WTC11 (cell line): ENCODE data around the gene MYO18B. TPM values are rescaled to one million over a fixed set of nuclear protein-coding genes. Genes with fewer than 3 reads are reported as not detected.

Experiments used
- ATAC-seq: fragments of 200-7000 bp; cut with Tn5 transposase; 2 replicates; pipeline ENCODE4 v1.10.0; 2021; ENCODE audit warnings: mild to moderate bottlenecking, moderate library complexity
- CTCF ChIA-PET: fragments of 300-600 bp; sonication (Branson Sonifier 250); formaldehyde crosslinking; loops from one replicate; lab custom pipeline; 2021; ENCODE audit warnings: antibody characterized with exemption; lab: Charles Lee
- POLR2A ChIA-PET: fragments of 350-600 bp; sonication (Branson Sonifier 250); formaldehyde crosslinking; loops from one replicate; lab custom pipeline; 2021; ENCODE audit warnings: antibody characterized with exemption; lab: Charles Lee
- DNase-seq: peaks from one replicate; pipeline ENCODE4 v3.0.0; 2021; ENCODE audit warnings: low spot score
- H3K27ac Mint-ChIP-seq: 2 replicates; pipeline ENCODE4 v1.8.0; 2021; ENCODE audit warnings: mixed read lengths
- H3K27me3 Mint-ChIP-seq: 2 replicates; pipeline ENCODE4 v1.8.0; 2021; ENCODE audit warnings: low read depth, mild to moderate bottlenecking, moderate library complexity, mixed read lengths
- H3K36me3 Mint-ChIP-seq: 2 replicates; pipeline ENCODE4 v1.8.0; 2021; ENCODE audit warnings: mixed read lengths
- H3K4me1 Mint-ChIP-seq: 2 replicates; pipeline ENCODE4 v1.8.0; 2022; ENCODE audit warnings: mixed read lengths
- H3K4me3 Mint-ChIP-seq: 2 replicates; pipeline ENCODE4 v1.8.0; 2021; ENCODE audit warnings: mild to moderate bottlenecking, moderate library complexity, mixed read lengths
- H3K9me3 Mint-ChIP-seq: 2 replicates; pipeline ENCODE4 v1.8.0; 2021; ENCODE audit warnings: mixed read lengths
- CREM ChIP-seq: sonication (generic); formaldehyde crosslinking; IDR thresholded peaks from 2 replicates; pipeline ENCODE4 v1.8.1; 2022; ENCODE audit warnings: mild to moderate bottlenecking, missing genetic modification reagents, moderate library complexity
- ELF4 ChIP-seq: sonication (generic); formaldehyde crosslinking; IDR thresholded peaks from 2 replicates; pipeline ENCODE4 v1.8.1; 2022; ENCODE audit warnings: low read depth, mild to moderate bottlenecking, moderate library complexity, missing genetic modification reagents
- ESRRA ChIP-seq: sonication (generic); formaldehyde crosslinking; IDR thresholded peaks from 2 replicates; pipeline ENCODE4 v1.8.1; 2022; ENCODE audit warnings: mild to moderate bottlenecking, missing genetic modification reagents, borderline replicate concordance
- GABPB1 ChIP-seq: sonication (generic); formaldehyde crosslinking; IDR thresholded peaks from 2 replicates; pipeline ENCODE4 v1.8.1; 2023; ENCODE audit warnings: mild to moderate bottlenecking, missing genetic modification reagents
- HMGA2 ChIP-seq: fragments of 250-450 bp; sonication (Bioruptor Pico); IDR thresholded peaks from 2 replicates; pipeline ENCODE4 v1.4.0; 2021; ENCODE audit warnings: mild to moderate bottlenecking, moderate library complexity
- IRF2 ChIP-seq: sonication (generic); formaldehyde crosslinking; IDR thresholded peaks from 2 replicates; pipeline ENCODE4 v1.8.0; 2022; ENCODE audit warnings: low read depth, missing genetic modification reagents, borderline replicate concordance
- JAZF1 ChIP-seq: fragments of 250-450 bp; sonication (Bioruptor Pico); IDR thresholded peaks from 2 replicates; pipeline ENCODE4 v1.9.0; 2021; ENCODE audit warnings: moderate library complexity, mild to moderate bottlenecking, inconsistent platforms
- NFATC4 ChIP-seq: fragments of 250-450 bp; sonication (Bioruptor Pico); IDR thresholded peaks from 2 replicates; pipeline ENCODE4 v1.9.0; 2021; ENCODE audit warnings: mild to moderate bottlenecking
- NFE2L1 ChIP-seq: sonication (generic); formaldehyde crosslinking; IDR thresholded peaks from 2 replicates; pipeline ENCODE4 v1.8.1; 2023; ENCODE audit warnings: missing genetic modification reagents
- NR1H2 ChIP-seq: sonication (generic); formaldehyde crosslinking; IDR thresholded peaks from 2 replicates; pipeline ENCODE4 v1.9.0; 2021; ENCODE audit warnings: mild to moderate bottlenecking, moderate library complexity, missing genetic modification reagents
- RORB ChIP-seq: fragments of 250-450 bp; sonication (Bioruptor Pico); IDR thresholded peaks from 2 replicates; pipeline ENCODE4 v1.9.0; 2021; ENCODE audit warnings: mild to moderate bottlenecking
- SMAD4 ChIP-seq: sonication (generic); formaldehyde crosslinking; IDR thresholded peaks from 2 replicates; pipeline ENCODE4 v1.8.0; 2022; ENCODE audit warnings: mild to moderate bottlenecking, missing genetic modification reagents
- TCF7 ChIP-seq: sonication (generic); formaldehyde crosslinking; IDR thresholded peaks from 2 replicates; pipeline ENCODE4 v1.8.0; 2022; ENCODE audit warnings: mild to moderate bottlenecking, low read depth, missing genetic modification reagents, moderate library complexity
- TP53 ChIP-seq: sonication (generic); formaldehyde crosslinking; IDR thresholded peaks from 2 replicates; pipeline ENCODE4 v1.8.1; 2023; ENCODE audit warnings: mild to moderate bottlenecking, missing genetic modification reagents
- ZNF121 ChIP-seq: sonication (generic); formaldehyde crosslinking; IDR thresholded peaks from 2 replicates; pipeline ENCODE4 v1.8.0; 2023; ENCODE audit warnings: missing genetic modification reagents
- ZNF138 ChIP-seq: sonication (generic); formaldehyde crosslinking; conservative IDR thresholded peaks from 2 replicates; pipeline ENCODE4 v1.8.1; 2022; ENCODE audit warnings: mild to moderate bottlenecking, moderate library complexity, missing genetic modification reagents
- ZNF416 ChIP-seq: fragments of 250-450 bp; sonication (Bioruptor Pico); IDR thresholded peaks from 2 replicates; pipeline ENCODE4 v1.9.0; 2021; ENCODE audit warnings: mild to moderate bottlenecking, inconsistent platforms
- ZNF423 ChIP-seq: fragments of 250-450 bp; sonication (Bioruptor Pico); IDR thresholded peaks from 2 replicates; pipeline ENCODE4 v2.1.2; 2022; ENCODE audit warnings: mild to moderate bottlenecking, moderate library complexity
- total RNA-seq: library from RNA; stranded (reverse); gene quantifications from 3 replicates; pipeline ENCODE4 v1.2.3, GENCODE V29; 2021
- TF ChIP-seq, protein P1 (sequence below): sonication (generic); formaldehyde crosslinking; IDR thresholded peaks from 2 replicates; pipeline ENCODE4 v1.8.1; 2022; ENCODE audit warnings: mild to moderate bottlenecking, missing genetic modification reagents, moderate library complexity, borderline replicate concordance
- TF ChIP-seq, protein P2 (sequence below): sonication (generic); formaldehyde crosslinking; IDR thresholded peaks from 2 replicates; pipeline ENCODE4 v1.8.0; 2022; ENCODE audit warnings: mild to moderate bottlenecking, missing genetic modification reagents
- TF ChIP-seq, protein P3 (sequence below): fragments of 250-450 bp; sonication (Bioruptor Pico); conservative IDR thresholded peaks from 2 replicates; pipeline ENCODE4 v1.9.0; 2021; ENCODE audit warnings: mild to moderate bottlenecking
- TF ChIP-seq, protein P4 (sequence below): sonication (generic); formaldehyde crosslinking; IDR thresholded peaks from 2 replicates; pipeline ENCODE4 v1.8.0; 2022; ENCODE audit warnings: mild to moderate bottlenecking, missing genetic modification reagents
- TF ChIP-seq, protein P5 (sequence below): sonication (generic); formaldehyde crosslinking; IDR thresholded peaks from 2 replicates; pipeline ENCODE4 v1.8.0; 2023; ENCODE audit warnings: missing genetic modification reagents, mild to moderate bottlenecking, borderline replicate concordance

The MYO18B gene
- total RNA-seq, 1 experiment from 2014 or later: 0.96 TPM

DNA sequence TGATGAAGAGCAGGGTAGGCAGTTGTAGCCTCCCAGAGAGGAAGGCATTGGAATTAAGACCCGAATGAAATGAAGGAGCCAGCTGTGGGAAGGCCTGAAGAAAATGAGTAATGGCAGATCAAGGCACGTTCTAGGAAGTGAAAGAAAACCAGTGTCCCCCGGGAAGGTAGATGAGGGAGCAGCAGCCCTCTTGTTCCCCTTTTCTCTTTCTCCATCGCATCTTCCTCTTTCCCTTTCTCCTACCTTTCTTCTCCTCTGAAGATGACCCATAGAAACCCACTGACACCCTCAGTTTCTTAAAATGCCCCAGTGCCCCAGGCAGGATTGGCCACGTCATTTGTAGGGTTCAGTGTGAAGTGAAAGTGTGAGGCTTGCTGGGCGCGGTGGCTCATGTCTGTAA is 254.7 kb downstream of the MYO18B start:
- TF ChIP-seq IRF2 (no peak), RORB (no peak), TCF7 (CRISPR knock-in tag) (no peak), ZNF121 (CRISPR knock-in tag) (no peak), ESRRA (CRISPR knock-in tag) (no peak), NR1H2 (CRISPR knock-in tag) (no peak), ELF4 (CRISPR knock-in tag) (no peak), ZNF423 (CRISPR knock-in tag) (no peak), NFATC4 (CRISPR knock-in tag) (no peak), CREM (CRISPR knock-in tag) (no peak), TP53 (CRISPR knock-in tag) (no peak), ZNF416 (CRISPR knock-in tag) (no peak), JAZF1 (CRISPR knock-in tag) (no peak)
- TF ChIP-seq, protein P1, sequence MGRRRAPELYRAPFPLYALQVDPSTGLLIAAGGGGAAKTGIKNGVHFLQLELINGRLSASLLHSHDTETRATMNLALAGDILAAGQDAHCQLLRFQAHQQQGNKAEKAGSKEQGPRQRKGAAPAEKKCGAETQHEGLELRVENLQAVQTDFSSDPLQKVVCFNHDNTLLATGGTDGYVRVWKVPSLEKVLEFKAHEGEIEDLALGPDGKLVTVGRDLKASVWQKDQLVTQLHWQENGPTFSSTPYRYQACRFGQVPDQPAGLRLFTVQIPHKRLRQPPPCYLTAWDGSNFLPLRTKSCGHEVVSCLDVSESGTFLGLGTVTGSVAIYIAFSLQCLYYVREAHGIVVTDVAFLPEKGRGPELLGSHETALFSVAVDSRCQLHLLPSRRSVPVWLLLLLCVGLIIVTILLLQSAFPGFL (CRISPR knock-in tag): no peak
- TF ChIP-seq, protein P2, sequence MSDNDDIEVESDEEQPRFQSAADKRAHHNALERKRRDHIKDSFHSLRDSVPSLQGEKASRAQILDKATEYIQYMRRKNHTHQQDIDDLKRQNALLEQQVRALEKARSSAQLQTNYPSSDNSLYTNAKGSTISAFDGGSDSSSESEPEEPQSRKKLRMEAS (CRISPR knock-in tag): no peak
- TF ChIP-seq, protein P3, sequence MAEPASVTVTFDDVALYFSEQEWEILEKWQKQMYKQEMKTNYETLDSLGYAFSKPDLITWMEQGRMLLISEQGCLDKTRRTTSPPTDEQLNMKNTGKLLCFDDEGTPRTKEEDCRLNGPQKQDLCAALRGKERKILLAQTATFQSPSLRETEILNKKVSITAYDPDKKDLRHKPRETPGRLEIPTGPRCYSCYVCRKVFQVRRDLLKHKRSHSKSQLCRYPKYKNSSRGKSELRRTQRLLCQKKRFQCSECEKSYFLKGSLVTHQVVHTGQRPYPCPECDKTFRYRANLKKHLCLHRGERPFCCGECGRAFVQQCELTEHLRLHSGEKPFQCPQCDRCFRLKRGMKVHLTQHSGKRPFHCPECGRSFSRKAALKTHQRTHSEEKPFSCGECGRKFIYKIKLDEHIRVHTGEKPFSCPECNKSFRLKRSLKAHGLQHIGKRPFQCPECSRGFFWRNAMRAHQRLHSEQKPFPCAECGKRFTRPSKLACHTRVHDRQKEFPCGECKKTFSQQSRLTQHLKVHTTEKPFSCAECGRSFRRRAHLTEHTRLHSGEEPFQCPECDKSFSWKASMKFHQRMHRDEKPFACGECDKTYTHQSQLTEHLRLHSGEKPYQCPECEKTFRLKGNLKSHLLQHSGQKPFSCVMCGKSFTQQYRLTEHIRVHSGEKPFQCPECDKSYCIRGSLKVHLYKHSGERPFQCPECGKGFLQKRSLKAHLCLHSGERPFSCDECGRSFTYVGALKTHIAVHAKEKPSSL (CRISPR knock-in tag): no peak
- TF ChIP-seq, protein P4, sequence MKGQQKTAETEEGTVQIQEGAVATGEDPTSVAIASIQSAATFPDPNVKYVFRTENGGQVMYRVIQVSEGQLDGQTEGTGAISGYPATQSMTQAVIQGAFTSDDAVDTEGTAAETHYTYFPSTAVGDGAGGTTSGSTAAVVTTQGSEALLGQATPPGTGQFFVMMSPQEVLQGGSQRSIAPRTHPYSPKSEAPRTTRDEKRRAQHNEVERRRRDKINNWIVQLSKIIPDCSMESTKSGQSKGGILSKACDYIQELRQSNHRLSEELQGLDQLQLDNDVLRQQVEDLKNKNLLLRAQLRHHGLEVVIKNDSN (CRISPR knock-in tag): no peak
- no peak overlapping the region for H3K4me3 Mint-ChIP-seq
- ChIA-PET POLR2A (no interaction called here), CTCF (no interaction called here)
- peaks cover 11% of the 10 kb centered on the region for H3K4me1 Mint-ChIP-seq
- H3K27me3 Mint-ChIP-seq: no peaks in the 10 kb centered on the region
- no peak for ATAC-seq
- no peak for DNase-seq
- no peaks in the 10 kb centered on the region for H3K9me3 Mint-ChIP-seq
- no peaks in the 10 kb centered on the region for H3K36me3 Mint-ChIP-seq
- H3K27ac Mint-ChIP-seq: no peak overlapping the region

DNA sequence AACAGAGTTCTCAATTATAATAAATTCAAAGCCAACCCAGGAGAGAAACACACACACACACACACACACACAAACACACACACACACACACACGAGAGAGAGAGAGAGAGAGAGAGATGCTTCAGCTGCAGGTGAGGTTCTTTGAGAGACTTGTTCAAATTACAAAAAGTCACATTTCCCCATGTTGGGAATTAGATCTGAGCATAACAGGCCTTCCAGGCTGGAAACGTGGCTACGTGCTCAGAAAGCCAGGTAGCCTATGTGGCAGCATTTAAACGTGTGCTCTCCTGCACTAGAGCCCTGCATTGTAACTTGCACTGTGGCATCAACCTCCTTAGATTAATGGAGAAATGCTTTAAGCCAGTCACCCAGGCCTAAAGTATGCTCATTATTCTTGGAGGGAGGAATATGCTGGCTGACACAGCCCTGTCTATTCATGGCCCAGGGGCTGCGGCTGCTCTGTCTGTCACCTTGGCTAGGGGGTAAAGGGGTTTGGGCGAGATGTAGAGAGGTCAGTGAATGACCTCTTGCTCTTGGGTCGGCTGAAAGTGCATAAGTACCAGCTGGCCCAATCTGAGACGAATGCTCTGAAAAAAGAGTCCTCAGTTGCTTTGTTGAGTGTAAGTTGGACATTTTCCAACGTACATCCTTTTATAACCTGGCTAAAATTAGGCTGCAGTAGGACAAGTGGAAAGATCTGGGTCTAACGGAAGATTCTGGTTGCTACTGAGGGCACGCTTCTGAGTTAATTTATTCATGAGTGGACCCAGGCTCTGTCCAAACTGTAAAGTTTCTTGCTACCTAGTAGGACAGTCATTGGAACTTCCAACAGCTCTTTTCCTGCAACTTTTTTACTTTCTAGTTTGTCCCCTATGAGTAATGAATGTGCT is 256.1 kb downstream of the MYO18B start:
- Mint-ChIP-seq H3K27ac (no peak overlapping the region), H3K27me3 (no peaks in the 10 kb centered on the region), H3K4me3 (no peak overlapping the region), H3K36me3 (no peaks in the 10 kb centered on the region), H3K9me3 (no peaks in the 10 kb centered on the region), H3K4me1 (peaks cover 11% of the 10 kb centered on the region)
- ChIA-PET POLR2A (no interaction called here), CTCF (no interaction called here)
- no peak for TF ChIP-seq ZNF138 (CRISPR knock-in tag)
- TF ChIP-seq SMAD4: no peak
- ATAC-seq (no peak), DNase-seq (no peak)

DNA sequence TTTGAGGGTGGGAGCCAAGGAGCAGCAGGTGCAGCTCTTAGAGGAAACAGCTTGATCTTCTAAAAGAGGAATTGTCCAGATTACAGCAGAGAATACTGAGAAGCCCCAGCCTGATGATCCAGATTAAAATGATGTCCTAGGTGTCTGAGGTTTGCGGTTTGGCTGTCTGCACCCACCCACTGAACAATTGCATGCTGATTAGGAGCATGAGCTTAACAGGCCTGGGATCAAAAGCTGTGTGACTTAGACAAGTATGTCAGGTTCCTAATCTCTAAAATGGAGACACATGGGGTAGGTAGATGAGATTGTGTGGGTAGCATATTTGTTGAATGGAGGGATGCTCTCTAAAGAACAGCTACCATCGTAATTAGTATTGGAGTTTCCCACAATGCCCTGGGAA is 260.5 kb downstream of the MYO18B start:
- Mint-ChIP-seq H3K4me1 (no peaks in the 10 kb centered on the region), H3K27me3 (peaks cover 2% of the 10 kb centered on the region; the same call in 1 of the 2 replicates), H3K27ac (no peak overlapping the region), H3K36me3 (no peaks in the 10 kb centered on the region), H3K4me3 (no peak overlapping the region), H3K9me3 (peaks cover 6% of the 10 kb centered on the region; the same call in 1 of the 2 replicates)
- no peak for DNase-seq
- ChIA-PET POLR2A (no interaction called here), CTCF (no interaction called here)
- no peak for ATAC-seq
- no peak for TF ChIP-seq ZNF416 (CRISPR knock-in tag)
- TF ChIP-seq, protein P1 (CRISPR knock-in tag): no peak
- no peak for TF ChIP-seq GABPB1 (CRISPR knock-in tag)
- no peak for TF ChIP-seq NFE2L1
- TF ChIP-seq, protein P5, sequence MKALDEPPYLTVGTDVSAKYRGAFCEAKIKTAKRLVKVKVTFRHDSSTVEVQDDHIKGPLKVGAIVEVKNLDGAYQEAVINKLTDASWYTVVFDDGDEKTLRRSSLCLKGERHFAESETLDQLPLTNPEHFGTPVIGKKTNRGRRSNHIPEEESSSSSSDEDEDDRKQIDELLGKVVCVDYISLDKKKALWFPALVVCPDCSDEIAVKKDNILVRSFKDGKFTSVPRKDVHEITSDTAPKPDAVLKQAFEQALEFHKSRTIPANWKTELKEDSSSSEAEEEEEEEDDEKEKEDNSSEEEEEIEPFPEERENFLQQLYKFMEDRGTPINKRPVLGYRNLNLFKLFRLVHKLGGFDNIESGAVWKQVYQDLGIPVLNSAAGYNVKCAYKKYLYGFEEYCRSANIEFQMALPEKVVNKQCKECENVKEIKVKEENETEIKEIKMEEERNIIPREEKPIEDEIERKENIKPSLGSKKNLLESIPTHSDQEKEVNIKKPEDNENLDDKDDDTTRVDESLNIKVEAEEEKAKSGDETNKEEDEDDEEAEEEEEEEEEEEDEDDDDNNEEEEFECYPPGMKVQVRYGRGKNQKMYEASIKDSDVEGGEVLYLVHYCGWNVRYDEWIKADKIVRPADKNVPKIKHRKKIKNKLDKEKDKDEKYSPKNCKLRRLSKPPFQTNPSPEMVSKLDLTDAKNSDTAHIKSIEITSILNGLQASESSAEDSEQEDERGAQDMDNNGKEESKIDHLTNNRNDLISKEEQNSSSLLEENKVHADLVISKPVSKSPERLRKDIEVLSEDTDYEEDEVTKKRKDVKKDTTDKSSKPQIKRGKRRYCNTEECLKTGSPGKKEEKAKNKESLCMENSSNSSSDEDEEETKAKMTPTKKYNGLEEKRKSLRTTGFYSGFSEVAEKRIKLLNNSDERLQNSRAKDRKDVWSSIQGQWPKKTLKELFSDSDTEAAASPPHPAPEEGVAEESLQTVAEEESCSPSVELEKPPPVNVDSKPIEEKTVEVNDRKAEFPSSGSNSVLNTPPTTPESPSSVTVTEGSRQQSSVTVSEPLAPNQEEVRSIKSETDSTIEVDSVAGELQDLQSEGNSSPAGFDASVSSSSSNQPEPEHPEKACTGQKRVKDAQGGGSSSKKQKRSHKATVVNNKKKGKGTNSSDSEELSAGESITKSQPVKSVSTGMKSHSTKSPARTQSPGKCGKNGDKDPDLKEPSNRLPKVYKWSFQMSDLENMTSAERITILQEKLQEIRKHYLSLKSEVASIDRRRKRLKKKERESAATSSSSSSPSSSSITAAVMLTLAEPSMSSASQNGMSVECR (CRISPR knock-in tag): no peak
- no peak for TF ChIP-seq HMGA2 (CRISPR knock-in tag)
- no peak for TF ChIP-seq JAZF1 (CRISPR knock-in tag)
- TF ChIP-seq NFATC4 (CRISPR knock-in tag): no peak
- no peak for TF ChIP-seq RORB
- no peak for TF ChIP-seq TCF7 (CRISPR knock-in tag)
